Activated CD4-positive, alpha-beta T cell treated with anti-CD3 and anti-CD28 coated beads, Interleukin-2, amount 50 U/mL, for 24 hours (primary cell): ENCODE data around the gene RAB31.

ENCODE experiments used
- DNase-seq, 2 donors: peaks; one replicate each; pipeline ENCODE4 v3.0.0-alpha.2; 2020; ENCODE audit warnings: low read depth in 1 of 2, low spot score in 1 of 2

RAB31 gene

DNA sequence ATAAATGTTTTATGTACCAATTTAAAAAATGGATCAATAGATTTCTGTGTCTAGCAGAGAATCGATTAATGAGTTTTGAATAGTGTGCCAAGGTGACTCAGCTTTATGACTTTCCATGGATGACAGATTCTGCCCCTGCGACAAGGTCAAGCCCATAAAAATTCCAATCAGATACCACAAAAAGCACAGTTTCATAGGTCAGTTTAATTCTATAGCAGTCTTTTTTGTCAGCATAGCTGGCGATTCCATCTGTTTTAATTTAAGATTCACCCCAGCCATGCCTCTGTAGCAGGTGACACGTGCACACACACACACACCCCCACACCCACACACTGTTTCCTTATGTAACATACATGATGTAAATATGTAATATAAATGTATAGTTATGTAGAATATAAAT, 28.9 kb downstream of the RAB31 start:
- DNase-seq: no peak

DNA sequence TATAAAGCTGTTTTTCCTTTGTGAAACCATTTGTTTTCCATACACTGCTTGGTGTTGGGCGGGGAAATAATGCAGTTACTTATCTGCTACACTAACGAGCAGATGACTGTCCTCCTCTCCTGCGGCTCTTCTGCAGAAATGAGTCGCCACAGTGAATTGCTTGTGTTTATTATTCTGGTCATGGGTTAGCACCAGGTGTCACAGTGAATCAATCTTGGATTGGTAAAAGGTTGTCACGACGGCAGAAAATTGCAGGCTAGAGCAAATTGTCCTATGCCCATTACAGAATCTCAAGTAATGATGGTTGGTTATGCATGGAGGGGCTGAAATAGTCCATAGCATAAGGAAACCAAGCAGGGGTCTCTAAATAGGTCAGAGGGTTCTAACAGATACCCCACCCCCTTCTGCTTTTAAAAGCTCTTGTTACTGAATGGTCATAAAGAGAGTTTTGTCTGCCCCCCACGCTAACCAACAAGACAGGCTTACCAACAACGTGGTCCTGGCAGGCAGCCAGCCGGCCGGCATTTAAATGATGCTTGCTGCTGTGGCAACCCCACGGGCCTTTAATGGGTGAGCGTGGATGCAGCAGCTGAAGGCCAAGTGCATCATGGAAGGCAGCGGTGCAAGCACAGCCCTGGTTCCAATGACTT, 29.5 kb downstream of the RAB31 start:
- DNase-seq: no peak

- no peak for DNase-seq
Observed at GRCh38 chr18:9738266-9738969, 30.3 kb downstream of the RAB31 start.

DNA sequence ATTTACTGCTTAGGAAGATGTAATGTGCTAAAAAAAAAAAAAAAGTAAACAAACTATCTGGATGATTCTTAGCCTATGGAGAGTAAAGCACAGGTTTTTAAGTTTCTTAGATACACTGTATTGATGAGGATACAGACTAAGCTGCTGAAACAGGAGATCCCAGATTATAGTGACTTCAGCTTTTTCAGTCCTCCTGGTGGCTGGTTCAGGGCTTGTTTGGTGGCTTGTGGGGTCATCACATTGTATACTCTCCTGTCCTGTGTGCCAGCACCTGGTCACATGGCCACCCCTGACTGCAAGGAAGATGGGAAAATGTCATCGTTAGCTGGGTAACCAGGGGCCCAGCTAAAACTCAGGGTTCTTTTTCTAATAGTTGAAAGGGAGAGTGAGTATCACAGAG, 31.4 kb downstream of the RAB31 start:
- no peak for DNase-seq

DNA sequence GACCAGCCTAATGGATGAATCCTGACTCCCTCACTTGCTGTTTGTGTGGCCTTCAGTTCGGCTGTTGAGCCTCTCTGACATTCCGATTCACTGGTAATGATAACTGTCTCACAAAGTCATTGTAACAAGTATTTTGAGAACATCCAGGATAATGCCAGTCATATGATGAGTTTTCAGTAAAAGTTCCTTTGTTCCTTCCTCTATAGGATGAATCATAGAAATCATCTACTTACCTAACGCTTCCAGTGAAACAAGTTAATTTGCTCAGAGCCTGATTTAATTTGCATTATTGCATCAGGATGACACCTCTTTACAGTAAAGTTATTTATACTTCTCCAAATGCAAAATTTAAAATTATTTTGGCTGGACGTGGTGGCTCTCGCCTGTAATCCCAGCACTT, 32.0 kb downstream of the RAB31 start:
- no peak for DNase-seq

DNA sequence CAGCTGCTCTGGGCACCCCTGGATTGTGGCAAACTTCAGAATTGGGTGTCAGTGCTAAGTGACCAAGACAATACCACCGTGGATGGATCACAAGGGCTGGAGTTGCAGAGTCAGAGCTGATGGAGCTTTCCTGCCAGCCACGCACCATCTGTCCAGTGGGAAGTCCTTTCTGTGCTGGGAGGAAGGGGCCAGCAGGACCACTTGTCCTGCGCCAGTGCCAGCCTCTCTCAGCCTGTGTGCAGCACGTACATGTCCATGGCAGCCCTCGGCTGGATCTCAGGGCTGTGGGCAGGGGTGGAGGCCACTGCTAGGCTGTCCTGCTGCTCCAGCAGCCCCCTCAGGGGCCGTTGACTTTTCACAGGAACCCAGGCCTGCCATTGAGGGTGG, 33.3 kb downstream of the RAB31 start:
- no peak for DNase-seq

DNA sequence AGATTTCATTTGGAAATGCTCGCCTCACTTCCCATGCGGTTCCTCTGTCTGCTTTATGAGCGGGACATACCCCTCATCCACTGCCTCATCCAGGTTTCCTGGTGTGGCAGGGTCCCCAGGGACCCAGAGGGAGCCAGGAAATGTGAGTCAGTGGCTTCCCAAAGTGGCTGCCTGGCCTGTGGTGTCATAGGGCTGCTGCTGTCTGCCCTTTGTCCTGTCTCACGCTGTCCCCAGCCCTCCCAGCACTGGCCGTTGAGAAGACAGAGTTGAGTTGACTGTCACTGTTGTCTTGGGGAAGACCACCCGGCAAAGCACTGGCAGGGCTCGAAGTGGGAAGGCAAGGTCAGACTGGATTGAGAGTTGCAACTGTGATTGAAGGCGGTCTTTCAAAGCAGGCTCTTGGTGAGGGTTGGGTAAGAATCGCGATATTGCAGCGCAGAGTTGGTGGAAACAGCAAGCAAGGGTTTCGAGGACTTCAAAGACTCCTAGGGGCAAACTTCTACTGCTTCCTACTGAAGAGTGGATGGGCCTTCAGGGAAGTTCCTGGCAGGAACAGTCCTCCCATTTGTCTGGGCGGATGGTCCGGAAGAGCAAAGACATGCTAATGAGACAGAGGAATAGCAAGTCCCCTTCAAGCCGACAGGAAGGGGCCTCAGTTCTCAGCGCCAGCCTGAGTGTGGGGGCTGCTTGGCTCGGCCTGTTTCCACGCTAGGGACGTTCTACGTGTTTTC, 33.9 kb downstream of the RAB31 start:
- no peak for DNase-seq

DNA sequence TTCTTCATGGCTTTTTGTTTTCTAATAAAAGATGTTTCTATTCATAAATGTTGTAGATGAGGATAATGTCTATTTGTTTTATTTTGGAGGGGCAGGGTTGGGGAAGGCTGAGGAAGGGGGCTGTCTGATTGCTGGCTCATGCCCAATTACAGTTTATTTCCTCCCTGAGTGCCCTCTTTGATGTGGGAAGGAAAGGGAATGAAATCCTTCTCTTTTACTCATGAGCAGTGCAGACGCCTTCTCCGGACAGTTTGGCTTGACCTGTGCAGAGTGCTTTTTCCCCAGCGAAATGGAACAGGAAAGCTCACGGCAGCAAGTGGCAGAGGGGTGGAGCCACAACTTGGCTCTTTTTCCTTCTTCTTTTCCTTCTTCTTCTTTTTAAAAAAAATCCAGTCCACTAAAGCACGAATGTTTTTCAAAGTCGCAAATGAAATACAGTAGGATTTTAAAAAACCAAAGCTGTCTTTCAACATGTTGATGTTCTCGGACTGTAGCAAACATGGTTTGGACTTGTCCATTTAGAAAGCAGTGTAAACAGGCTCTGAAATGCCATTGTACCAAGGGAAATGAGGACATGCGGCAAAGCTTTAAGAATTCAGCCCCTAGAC, 34.5 kb downstream of the RAB31 start:
- no peak for DNase-seq

DNA sequence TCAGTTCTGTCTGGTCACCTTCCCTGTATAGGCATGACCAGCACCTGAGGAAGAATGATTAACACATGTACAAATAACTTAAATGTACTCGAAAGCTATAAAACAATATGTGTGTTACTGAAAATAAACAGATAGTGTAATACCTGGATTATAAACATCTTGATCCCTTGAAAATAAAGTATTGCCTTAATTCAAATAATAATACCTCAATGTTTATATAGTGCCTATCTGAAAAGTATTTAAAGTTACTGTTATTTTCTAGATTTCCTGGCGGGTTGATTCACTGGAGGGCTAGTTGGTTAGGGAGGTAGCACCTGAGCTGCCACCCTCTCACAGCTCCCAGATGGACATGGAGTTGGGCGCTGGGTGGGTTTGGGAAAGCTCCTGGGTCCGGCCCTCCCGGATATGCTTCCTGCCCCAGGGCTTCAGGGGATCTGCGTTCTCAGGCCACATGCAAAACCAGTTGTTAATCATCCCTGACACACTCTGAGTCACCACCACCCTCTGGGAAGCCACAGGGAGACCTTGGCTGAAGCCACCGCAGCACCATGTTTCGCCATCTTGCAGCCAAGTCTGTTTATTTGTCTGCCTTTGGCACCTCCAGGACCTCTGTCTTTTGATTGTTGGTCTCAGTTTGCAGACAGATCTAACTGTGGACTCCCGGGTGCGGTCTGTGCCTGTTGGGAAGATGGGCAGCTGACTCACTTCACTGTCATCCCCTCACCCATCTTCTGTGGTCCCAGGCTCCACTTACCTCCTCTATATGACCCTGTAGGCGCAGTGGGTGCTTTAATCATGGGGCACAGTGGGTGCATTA, 35.3 kb downstream of the RAB31 start:
- no peak for DNase-seq

DNA sequence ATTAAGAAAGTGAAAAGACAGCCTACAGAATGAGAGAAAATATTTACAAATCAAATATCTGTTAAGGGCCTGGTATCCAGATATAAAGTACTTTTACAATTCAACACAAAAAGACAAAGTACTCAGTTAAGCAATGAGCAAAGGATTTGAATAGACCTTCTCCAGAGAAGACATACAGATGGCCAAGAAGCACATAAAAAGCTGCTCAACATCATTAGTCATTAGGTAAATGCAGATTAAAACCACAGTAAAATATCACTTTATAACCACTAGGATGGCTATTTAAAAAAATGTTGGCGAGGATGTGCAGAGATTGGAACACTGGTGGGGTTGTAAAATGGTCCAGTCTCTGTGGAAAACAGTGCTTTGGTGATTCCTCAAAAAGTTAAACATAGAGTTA, 38.9 kb downstream of the RAB31 start:
- DNase-seq: no peak

DNA sequence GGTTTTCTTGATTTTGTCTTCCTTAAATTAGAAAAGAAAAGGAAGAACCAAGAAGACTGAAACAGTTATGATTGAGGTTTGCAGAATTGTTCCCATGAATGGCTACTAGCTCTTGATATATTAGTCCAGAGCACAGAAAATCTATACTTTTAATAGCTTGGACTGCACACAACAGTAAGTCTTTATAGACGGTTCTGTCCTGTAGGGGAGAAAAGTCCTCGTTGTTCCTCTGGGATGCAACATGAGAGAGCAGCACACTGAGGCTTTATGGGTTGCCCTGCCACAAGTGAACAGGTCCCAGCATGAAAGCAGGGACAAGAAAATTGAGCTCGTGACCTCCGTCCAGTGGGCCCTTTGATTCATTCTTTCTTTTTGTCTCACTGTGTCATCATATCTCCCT, 41.5 kb downstream of the RAB31 start:
- DNase-seq: no peak

GRCh38 chr18:9750112-9750511, 42.0 kb downstream of the RAB31 start:
- DNase-seq: no peak

DNA sequence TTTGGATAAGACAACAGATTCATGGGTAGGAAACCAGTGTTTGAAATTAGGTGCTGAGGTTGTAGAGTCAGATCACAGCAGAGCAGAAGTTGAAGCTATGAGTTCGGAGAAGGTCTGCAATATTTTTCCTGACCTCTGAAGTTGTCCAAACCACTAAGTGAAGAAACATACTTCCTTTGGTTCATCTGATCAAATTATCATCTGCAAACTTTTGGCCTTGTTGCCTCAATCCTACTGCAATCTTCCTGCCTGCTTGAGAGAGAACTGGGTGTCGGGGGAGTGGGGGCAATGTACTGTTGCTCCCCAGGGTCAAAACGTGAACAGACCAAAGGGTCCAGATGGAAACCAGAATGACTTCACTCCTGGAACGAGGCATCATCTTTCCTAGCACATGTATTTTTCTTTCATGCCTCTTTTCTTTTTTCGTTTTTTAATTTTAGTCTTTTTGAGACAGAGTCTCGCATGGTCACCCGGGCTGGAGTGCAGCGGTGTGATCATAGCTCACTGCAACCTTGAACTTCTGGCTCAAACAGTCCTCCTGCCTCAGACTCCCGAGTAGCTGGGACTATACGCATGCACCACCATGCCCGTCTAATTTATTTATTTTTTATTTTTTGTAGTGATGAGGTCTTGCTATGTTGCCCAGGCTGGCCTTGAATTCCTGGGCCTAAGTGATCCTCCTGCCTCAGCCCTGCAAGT, 42.7 kb downstream of the RAB31 start:
- DNase-seq: no peak

DNA sequence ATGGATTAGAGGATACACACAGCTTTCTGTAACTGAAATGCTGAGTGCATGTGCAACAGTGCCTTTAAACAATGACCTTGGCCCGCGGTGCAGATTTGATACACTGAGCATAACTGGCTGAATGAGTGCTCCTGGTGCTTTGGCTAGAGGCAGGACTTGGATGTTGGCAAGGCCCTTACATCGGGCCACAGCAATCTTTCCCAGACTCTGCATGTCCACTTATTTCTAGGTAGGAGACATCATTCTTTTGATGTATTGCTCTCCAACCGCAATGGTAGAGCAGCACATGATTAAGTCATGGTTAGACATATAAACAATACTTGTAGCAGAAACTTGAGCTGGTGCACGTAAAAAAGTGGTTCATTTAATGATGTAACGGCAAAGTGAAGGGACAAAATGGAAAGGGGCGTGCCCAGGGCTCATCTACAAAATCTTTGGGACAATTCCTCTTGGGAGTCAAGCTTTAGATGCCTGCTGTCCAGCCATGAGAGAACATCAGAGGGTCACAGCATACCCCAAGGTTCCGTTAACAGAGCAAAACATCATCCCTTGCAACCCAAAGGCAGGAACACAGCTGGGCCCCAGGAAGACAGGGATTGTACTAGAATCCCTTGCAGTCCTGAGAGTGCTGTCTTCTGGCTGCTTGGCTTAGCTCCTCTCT, 43.4 kb downstream of the RAB31 start:
- DNase-seq: no peak

GRCh38 chr18:9753846-9754245, 45.7 kb downstream of the RAB31 start:
- DNase-seq: no peak

DNA sequence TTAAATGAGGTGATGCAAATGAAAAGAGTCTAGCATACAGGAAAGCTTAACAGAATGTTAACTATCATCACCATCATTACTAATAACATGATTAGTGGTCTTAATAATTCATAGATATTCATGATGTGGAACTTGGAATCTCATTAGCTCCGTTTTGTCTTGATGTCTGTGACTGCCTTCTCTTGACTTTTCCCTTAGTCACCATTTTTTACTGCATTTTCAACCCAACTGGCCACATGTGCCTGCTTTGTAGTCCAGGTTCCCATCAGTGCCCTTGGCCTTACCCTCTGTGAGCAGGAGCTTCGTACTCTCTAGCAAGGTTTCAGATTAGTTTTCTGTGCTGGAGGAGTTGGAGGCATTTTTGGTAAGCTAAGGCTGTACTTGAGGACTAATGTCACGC, 47.0 kb downstream of the RAB31 start:
- DNase-seq: no peak

DNA sequence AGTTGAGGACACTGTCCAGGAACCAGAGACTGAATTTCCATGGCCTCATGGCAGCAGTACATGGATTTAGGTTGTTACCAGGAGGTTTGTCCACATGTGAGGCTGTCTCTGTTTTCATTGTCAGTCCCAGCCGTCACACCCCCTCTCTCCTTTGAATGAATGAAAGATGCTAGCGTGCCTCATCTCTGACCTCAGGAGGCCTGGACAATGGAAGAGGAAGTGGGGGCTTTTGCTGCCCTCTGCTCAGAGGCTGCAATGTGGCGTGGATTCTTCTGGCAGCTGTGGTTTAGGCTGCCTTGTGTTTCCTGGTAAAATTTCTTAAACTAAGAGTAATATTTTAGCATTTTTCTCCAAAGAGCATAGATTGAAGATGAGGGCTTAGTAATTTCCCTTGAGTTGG, 47.5 kb downstream of the RAB31 start:
- DNase-seq: no peak

GRCh38 chr18:9756271-9756932, 48.3 kb downstream of the RAB31 start:
- no peak for DNase-seq

GRCh38 chr18:9756933-9757470, 48.9 kb downstream of the RAB31 start:
- no peak for DNase-seq
